Nephron (organoid): Measurements from ENCODE around the gene CHD3.

Experiments used
- H3K27ac Mint-ChIP-seq, 3 experiments: 2 replicates each; pipeline ENCODE4 v1.8.0; 2020; ENCODE audit warnings: mixed read lengths in 3 of 3, mild to moderate bottlenecking in 2 of 3, moderate library complexity in 1 of 3
- H3K27me3 Mint-ChIP-seq: 2 replicates; pipeline ENCODE4 v1.8.0; 2021; ENCODE audit warnings: low read depth, mild to moderate bottlenecking, moderate library complexity, mixed read lengths
- H3K36me3 Mint-ChIP-seq: 2 replicates; pipeline ENCODE4 v1.8.0; 2020; ENCODE audit warnings: low read depth, mixed read lengths
- H3K4me1 Mint-ChIP-seq: 2 replicates; pipeline ENCODE4 v1.8.0; 2020; ENCODE audit warnings: mixed read lengths
- H3K4me3 Mint-ChIP-seq, 3 experiments: 2 replicates each; pipeline ENCODE4 v1.8.0; 2020; ENCODE audit warnings: mild to moderate bottlenecking in 3 of 3, mixed read lengths in 3 of 3, moderate library complexity in 2 of 3
- H3K9me3 Mint-ChIP-seq: 2 replicates; pipeline ENCODE4 v1.8.0; 2020; ENCODE audit warnings: mixed read lengths
- CTCF ChIP-seq, 3 experiments: fragments of 200-600 bp; sonication (generic); IDR thresholded peaks; one replicate each; pipeline ENCODE4 v1.5.0; 2021; ENCODE audit warnings: antibody characterized with exemption in 3 of 3; ENCODE audit not compliant: unreplicated experiment in 3 of 3

CHD3 gene

GRCh38 chr17:7932949-7933348, 44.4 kb downstream of the CHD3 start:
- H3K27me3 Mint-ChIP-seq: no peaks in the 10 kb centered on the region
- H3K4me1 Mint-ChIP-seq: peaks cover 42% of the 10 kb centered on the region
- H3K36me3 Mint-ChIP-seq: peaks cover 28% of the 10 kb centered on the region
- peak overlapping the region; percentile 67 to 92 (median 83) for H3K27ac Mint-ChIP-seq
- peak overlapping the region; percentile 95 to 98 (median 96) for H3K4me3 Mint-ChIP-seq
- no peaks in the 10 kb centered on the region for H3K9me3 Mint-ChIP-seq
- no peak for TF ChIP-seq CTCF (IDR thresholded peaks at IDR 0.05; ENCODE audit: unreplicated experiment in 3 of 3)

- no peak for TF ChIP-seq CTCF (IDR thresholded peaks at IDR 0.05; ENCODE audit: unreplicated experiment in 3 of 3)
- Mint-ChIP-seq H3K27me3 (no peaks in the 10 kb centered on the region), H3K36me3 (peaks cover 50% of the 10 kb centered on the region), H3K4me3 (peak overlapping the region; percentile 43 to 78 (median 56)), H3K27ac (peak overlapping the region in 2 of 3 experiments; percentile 56), H3K9me3 (no peaks in the 10 kb centered on the region), H3K4me1 (peaks cover 34% of the 10 kb centered on the region)
Measured at GRCh38 chr17:7935859-7936258, 47.3 kb downstream of the CHD3 start.

GRCh38 chr17:7940034-7940433, 51.4 kb downstream of the CHD3 start:
- no peaks in the 10 kb centered on the region for H3K27me3 Mint-ChIP-seq
- no peak for TF ChIP-seq CTCF (IDR thresholded peaks at IDR 0.05; ENCODE audit: unreplicated experiment in 3 of 3)
- H3K4me3 Mint-ChIP-seq: no peak overlapping the region
- peaks cover 72% of the 10 kb centered on the region for H3K36me3 Mint-ChIP-seq
- no peak overlapping the region for H3K27ac Mint-ChIP-seq
- peaks cover 11% of the 10 kb centered on the region for H3K4me1 Mint-ChIP-seq
- no peaks in the 10 kb centered on the region for H3K9me3 Mint-ChIP-seq

- no peak overlapping the region for H3K4me3 Mint-ChIP-seq
- H3K36me3 Mint-ChIP-seq: peaks cover 74% of the 10 kb centered on the region
- H3K9me3 Mint-ChIP-seq: no peaks in the 10 kb centered on the region
- peaks cover 6% of the 10 kb centered on the region for H3K4me1 Mint-ChIP-seq
- TF ChIP-seq CTCF (IDR thresholded peaks at IDR 0.05; ENCODE audit: unreplicated experiment in 3 of 3): no peak
- no peaks in the 10 kb centered on the region for H3K27me3 Mint-ChIP-seq
- H3K27ac Mint-ChIP-seq: no peak overlapping the region
Measured at GRCh38 chr17:7940743-7941142, 52.2 kb downstream of the CHD3 start.

- Mint-ChIP-seq H3K9me3 (no peaks in the 10 kb centered on the region), H3K27me3 (no peaks in the 10 kb centered on the region), H3K4me3 (no peak overlapping the region), H3K27ac (no peak overlapping the region), H3K4me1 (peaks cover 5% of the 10 kb centered on the region), H3K36me3 (peaks cover 75% of the 10 kb centered on the region)
- no peak for TF ChIP-seq CTCF (IDR thresholded peaks at IDR 0.05; ENCODE audit: unreplicated experiment in 3 of 3)
Measured at GRCh38 chr17:7943291-7943690, 54.7 kb downstream of the CHD3 start.

- no peaks in the 10 kb centered on the region for H3K27me3 Mint-ChIP-seq
Measured at GRCh38 chr17:7944326-7944725, 55.7 kb downstream of the CHD3 start.

More at GRCh38 chr17:7944326-7944725, 55.7 kb downstream of the CHD3 start:
- Mint-ChIP-seq H3K9me3 (no peaks in the 10 kb centered on the region), H3K27ac (no peak overlapping the region), H3K36me3 (peaks cover 80% of the 10 kb centered on the region), H3K4me3 (no peak overlapping the region), H3K4me1 (peaks cover 5% of the 10 kb centered on the region)
- no peak for TF ChIP-seq CTCF (IDR thresholded peaks at IDR 0.05; ENCODE audit: unreplicated experiment in 3 of 3)
